ENCODE measurements around the gene SLC17A9. TPM values are rescaled to one million over a fixed set of nuclear protein-coding genes. Genes with fewer than 3 reads are reported as not detected.

The SLC17A9 gene
- total RNA-seq, 1 donor from 2014 or later: under 0.01 TPM

DNA sequence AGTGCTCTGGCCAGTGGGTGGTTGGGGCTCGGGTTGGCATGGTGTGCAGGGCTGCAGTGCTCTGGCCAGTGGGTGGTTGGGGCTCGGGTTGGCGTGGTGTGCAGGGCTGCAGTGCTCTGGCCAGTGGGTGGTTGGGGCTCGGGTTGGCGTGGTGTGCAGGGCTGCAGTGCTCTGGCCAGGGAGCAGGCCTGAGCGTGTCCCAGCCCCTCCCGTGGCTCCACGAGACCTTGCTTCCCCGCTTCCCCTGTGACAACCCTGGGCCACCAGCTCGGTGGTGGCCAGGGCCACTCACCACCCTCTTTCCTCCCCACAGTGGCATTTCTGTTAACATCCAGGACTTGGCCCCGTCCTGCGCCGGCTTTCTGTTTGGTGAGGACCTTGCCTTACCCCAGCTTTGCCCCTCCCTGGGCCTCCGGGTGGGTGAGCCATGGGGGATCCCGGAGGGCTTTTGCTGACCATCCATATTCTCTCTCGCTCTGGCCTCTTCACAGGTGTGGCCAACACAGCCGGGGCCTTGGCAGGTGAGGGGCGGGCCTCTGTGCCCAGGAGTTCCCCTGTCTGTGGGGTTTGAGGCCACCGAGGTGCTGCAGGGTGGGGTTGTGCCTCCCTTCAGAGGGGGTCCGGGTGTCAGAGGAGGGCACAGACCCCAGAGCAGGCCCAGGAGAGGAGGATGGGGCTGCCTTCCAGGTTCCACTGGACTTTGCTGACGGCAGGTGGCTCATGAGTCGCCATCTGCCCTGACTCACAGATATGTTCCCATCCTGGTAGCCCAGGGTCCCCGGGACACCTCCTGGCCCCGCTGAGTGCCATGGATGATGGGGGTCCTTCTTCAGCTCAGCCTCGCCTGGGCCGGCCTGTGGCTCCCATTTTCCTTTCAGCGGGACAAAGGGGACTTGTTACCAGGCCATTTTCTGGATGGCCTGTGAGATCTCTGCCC is 14.0 kb downstream of the SLC17A9 start:
- FAIRE-seq (no peak), DNase-seq (ENCODE audit: low spot score in 2 of 2) (no peak)

DNA sequence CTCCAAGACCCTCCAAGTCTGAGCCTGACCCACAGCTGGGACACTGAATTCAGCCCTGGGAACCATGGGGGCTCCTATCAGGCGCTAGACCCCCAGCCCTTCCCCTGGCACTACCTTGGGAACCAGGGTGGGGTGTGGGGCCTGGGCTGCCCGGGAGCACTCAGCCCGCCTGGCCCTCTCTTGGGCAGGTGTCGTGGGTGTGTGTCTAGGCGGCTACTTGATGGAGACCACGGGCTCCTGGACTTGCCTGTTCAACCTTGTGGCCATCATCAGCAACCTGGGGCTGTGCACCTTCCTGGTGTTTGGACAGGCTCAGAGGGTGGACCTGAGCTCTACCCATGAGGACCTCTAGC is 14.6 kb downstream of the SLC17A9 start:
- no peak for DNase-seq (ENCODE audit: low spot score in 2 of 2)
- no peak for FAIRE-seq

DNA sequence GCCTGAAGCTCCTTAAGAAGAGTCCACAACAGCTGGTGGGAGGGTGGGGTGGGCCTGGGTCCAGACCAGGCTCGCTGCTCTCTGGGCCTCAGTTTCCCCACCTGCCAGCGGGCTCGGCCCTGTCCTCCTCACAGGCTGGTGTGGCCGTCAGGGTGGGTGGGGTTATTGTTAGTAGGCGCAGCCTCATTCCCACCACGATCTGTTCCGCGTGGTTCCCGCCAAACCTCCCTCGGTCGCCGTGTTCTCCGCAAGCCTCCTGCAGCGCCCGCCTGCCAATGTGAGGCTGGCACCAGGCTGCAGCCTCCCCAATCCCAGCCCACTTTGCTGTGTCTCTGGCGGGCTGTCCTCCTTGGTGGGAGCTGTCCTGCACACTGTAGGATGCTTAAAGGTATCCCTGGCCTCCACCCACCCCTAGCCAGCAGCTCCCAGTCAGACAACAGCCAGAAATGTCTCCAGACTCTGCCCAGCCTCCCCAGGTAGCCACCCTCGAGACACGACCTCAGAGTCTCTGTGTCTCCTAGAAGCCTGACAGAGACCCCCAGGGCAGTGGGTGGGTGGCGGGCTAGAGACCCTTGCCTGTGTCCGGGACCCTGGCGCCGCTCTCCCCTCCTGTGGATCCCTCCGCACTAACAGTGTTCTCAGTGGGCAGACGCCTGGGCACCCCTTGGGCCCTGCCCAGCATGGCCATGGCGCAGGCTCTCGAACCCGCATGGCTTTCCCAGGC is 15.3 kb downstream of the SLC17A9 start:
- DNase-seq (ENCODE audit: low spot score in 2 of 2): no peak
- no peak for FAIRE-seq

DNA sequence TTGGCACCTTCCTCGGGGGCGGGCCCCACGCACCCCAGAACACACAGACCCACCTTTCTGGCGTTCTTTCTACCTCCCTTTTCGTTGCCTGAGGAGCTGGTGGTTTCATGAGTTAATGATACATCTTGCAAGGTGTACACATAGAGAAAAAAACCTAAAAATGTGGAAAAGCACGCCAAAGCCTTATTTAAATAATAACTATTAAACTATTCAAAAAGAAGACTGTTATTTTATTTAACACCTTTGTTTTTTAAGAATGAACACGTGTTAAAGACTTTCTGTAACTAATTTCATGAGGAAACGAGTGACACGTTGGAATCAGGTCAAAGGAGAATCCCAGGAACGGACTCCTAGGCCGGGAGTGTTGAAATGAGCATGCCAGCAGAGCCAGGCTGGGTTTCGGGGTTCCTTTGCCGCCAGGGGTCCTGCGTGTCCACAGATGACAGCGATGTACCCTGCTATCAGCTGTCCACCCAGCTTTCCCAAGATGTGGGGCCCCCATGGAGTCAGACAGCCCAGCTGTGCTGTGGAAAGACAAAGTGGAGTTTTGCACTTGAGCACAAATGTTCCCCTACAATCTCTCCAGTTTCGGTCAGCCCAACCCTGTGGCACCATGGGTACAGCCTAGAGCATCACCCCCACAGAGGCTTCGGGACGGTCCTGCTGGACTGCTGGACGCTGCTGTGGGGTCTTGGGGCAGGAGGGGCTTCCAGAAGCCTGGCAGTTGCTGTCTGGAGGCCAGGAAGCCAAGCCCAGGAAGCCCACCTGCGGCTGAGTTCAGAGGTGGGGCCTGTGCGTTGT is 16.1 kb downstream of the SLC17A9 start:
- FAIRE-seq (no peak), DNase-seq (ENCODE audit: low spot score in 2 of 2) (no peak)

DNA sequence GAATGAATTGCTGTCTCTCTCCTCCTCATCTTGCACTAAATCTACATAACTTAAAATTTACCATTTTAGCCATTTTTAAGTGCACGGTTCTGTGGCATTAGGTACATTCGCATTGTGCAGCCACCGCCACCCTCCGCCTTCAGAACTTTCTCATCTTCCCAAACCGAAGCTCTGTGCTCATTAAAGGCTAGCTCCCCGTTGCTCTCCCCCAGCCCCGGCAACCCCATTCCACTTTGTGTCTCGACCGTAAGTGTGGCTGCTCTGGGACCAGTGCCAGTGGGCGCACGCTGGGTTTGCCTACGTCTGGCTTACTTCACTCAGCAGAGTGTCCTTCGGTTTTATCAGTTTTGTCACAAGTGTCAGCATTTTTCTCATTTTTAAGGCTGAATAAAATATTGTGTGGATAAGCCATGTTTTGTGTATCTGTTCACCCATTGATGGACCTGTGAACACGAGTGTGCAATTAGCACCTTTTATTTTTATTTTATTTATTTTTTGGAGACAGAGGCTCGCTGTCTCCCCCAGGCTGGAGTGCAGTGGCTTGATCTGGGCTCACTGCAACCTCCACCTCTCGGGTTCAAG is 16.8 kb downstream of the SLC17A9 start:
- FAIRE-seq: no peak
- no peak for DNase-seq (ENCODE audit: low spot score in 2 of 2)

DNA sequence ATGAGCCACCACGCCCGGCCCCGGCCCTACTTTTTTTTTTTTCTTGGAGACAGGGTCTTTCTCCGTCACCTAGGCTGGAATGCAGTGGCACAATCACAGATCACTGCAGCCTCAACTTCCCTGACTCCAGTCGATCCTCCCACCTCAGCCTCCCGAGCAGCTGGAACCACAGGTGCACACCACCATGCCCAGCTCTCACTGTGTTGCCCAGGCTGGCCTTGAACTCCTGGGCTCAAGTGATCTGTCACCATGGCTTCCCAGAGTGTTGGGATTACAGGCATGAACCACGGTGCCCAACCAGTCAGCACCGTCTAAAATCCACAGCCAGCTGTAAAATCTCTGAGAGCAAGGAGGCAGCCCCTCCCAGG is 17.4 kb downstream of the SLC17A9 start:
- DNase-seq (ENCODE audit: low spot score in 2 of 2) (no peak), FAIRE-seq (no peak)

DNA sequence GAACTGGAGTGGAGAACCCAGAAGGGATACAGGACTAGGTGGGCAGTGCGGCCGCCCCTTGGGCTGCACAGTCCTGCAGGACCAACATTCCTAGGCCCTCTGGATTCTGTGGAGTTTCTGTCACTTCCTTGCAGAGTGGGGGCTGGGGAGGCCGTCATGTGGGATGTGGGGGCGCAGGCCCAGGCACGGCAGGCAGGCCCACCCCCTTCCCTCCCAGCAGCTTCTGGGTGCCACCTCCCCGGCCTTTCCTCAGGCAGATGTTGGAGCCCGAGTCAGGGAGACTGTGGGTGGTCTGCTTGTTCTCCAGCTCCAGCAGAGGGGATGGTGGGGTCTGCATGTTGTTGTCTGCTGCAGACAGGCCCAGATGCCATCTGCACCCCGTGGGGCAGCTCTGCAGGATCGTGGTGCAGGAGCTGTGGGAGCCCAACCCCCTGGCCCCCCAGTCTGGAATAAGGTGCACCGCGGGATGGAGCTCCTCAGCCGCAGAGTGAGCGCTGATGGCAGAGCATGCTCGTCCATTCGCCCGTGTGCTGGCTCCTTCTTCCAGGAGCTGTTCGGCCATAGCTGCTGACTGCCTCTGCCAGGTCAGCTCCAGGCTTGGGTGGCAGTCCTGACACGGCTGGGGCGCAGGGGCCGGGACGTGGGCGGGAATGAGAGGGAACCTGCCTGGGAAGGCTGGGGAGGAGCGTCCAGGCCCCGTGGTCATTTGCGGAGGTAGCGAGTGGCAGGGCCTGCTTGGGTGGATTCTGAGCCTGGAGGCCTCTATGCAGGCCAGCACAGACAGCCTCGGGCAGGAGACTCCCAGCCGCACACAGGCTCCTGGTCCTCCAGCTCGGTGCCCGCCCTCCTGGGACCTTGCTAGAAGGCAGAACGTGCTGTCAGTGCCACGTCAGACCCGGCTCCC is 18.1 kb downstream of the SLC17A9 start:
- DNase-seq (ENCODE audit: low spot score in 2 of 2) (no peak), FAIRE-seq (no peak)

DNA sequence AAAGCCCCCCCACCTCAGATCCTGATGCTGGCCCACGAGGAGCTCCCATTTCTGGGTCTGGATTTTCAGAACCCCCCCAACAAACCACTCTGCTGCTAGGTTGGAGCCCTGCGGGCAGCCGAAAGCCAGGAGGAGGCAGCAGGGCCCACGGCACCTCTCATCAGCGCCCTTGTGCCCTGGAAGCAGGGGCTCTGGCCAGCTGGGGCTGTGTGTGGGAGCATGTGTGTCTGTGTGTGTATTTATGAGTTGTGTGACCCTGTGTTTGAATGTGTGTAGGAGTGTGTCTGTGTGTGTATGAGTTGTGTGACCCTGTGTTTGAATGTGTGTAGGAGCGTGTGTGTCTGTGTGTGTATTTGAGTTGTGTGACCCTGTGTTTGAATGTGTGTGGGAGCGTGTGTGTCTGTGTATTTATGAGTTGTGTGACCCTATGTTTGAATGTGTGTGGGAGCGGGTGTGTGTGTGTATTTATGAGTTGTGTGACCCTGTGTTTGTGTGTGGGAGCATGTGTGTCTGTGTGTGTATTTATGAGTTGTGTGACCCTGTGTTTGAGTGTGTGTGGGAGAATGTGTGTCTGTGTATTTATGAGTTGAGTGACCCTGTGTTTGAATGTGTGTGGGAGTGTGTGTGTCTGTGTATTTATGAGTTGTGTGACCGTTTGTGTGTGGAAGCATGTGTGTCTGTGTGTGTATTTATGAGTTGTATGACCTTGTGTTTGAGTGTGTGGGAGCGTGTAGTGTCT is 18.9 kb downstream of the SLC17A9 start:
- DNase-seq (ENCODE audit: low spot score in 2 of 2): no peak
- FAIRE-seq: no peak

DNA sequence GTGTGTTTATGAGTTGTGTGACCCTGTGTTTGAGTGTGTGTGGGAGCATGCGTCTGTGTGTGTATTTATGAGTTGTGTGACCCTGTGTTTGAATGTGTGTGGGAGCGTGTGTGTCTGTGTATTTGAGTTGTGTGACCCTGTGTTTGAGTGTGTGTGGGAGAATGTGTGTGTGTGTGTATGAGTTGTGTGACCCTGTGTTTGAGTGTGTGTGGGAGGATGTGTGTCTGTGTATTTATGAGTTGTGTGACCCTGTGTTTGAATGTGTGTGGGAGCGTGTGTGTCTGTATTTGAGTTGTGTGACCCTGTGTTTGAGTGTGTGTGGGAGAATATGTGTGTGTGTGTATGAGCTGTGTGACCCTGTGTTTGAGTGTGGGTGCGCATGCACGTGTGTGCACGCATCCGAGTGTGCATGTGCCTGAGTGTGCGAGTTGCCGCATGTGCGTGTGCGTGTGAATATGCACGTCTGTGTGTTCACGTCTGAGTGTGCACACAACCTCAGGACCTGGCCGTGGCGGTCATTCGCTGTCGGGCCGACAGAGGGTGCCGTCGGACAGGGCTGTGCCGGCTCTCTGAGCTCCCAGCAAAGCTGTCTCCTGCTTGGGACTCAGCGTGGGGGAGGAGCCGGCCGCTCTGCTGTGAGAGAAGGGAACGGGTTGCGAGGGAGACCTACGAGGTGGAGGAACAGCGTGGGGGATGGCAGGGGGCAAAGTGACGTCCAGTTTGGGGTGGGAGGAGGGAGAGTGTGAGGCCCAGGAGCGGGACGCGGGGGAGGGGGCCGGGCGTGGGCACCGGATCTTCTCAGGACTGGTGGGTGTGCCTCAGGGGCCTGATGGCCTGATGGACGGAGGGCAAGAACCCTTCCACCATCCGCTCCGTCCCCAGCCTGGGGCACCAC is 19.7 kb downstream of the SLC17A9 start:
- DNase-seq (ENCODE audit: low spot score in 2 of 2) (peak; percentile 89 to 97), FAIRE-seq (no peak)

DNA sequence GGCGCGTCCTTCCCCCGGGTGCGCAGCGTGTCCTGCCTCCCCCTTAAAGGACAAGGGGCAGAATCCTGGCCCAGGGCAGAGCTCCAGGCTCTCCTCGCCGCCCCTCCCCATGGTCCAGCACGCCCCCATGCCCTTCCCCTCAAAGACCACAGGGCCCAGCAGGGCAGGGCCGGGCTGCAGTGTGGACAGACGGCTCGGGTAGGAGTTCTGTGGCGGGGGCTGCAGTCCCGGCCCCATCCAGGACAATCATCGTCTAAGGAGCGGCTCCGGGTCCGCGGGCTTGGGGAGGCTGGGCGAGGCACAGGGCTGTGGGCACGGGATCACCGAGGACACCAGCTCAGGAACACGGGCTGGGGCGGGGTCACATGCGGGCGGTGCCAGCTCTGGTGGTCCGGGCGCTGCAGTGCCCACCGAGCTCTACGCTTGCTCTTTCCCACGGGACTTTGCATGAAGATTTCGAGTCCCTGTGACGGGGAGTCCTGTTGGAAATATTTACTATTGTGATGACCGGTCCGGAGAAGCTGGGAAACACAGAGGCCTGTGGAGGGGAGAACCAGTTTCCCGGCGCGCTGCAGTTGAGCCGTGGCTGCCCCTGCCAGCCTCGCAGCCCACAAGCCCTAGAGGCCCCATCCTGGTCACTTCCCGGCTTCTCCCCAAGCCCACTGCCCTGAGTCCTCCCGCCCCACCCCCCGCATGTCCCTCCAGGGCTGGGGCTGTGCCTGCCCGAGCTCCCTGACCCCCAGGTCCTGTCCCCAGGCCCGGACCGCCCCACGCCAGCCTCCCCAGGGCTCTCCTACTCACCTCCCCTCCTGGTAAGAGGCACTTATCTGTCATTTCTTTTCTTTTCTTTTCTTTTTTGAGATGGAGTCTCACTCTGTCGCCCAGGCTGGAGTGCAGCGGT is 20.6 kb downstream of the SLC17A9 start:
- DNase-seq (ENCODE audit: low spot score in 2 of 2): no peak
- FAIRE-seq: no peak

DNA sequence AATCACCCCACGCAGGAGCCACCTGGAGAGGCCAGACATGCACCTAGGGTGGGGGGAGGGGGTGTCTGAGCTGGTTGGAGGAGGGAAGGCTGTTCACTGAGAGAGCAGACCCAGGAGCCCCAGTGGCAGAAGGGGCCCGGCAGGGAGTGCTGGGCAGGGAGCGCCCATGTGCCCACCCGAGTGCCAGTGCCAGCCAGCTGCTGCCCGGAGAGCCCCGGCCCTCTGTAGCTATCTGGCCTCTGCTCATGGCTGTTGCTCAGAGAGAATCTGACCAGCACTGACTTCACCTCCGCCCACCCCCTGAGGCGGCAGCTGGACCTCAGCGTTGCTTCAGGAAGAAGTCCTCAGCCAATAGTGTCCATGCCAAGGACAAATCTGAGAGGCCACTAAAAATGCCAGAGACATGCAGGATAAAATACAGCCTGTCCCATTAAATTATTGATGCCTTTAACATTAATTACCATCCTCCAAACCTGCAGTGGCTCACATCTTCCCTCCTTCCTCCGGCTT is 22.8 kb downstream of the SLC17A9 start:
- DNase-seq (ENCODE audit: low spot score in 2 of 2): no peak
- no peak for FAIRE-seq

DNA sequence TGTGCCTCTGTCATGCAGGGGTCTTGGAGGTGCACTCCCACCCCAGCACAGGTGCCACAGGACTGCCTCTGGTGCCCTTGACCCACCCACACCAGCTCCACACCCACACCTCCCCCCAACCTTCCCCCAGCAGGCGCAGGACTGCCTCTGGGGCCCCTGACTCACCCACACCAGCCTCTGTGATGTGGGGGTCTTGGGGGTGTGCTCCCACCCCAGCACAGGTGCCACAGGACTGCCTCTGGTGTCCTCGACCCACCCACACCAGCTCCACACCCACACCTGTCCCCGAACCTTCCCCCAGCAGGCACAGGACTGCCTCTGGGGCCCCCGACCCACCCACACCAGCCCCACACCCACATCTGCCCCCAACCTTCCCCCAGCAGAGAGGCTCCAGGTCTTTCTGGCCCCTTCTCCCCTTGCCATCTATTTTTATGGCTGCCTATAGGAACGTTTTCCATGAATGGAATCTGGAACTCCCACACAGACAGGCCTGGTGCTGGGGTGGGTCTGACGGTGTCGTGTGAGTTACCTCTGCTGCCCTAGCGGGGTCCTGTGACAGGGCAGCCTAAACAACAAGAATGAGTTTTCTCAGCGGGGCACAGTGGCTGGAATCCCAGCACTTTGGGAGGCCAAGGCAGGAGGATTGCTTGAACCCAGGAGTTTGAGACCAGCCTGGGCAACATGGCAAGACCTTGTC is 23.5 kb downstream of the SLC17A9 start:
- no peak for DNase-seq (ENCODE audit: low spot score in 2 of 2)
- FAIRE-seq: no peak

DNA sequence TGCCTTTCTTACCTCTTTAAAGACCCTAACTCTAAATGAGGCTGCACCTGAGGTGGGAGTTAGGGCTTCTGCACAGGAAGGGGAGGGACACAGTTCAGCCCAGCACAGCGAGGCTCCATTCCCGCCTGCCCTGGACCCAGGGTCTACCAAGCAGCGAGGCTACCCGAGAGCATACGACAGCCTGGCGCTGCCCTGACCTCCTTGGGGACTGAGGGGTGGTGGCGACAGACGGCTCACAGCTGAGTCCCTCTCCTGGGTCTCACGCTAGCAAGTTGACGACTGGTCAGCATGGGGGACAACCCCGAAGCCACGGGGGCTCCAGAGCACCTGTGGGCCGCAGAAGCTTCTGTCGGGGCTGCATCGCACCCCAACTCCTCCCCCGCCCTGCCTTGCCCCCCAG is 24.4 kb downstream of the SLC17A9 start:
- no peak for DNase-seq (ENCODE audit: low spot score in 2 of 2)
- no peak for FAIRE-seq

DNA sequence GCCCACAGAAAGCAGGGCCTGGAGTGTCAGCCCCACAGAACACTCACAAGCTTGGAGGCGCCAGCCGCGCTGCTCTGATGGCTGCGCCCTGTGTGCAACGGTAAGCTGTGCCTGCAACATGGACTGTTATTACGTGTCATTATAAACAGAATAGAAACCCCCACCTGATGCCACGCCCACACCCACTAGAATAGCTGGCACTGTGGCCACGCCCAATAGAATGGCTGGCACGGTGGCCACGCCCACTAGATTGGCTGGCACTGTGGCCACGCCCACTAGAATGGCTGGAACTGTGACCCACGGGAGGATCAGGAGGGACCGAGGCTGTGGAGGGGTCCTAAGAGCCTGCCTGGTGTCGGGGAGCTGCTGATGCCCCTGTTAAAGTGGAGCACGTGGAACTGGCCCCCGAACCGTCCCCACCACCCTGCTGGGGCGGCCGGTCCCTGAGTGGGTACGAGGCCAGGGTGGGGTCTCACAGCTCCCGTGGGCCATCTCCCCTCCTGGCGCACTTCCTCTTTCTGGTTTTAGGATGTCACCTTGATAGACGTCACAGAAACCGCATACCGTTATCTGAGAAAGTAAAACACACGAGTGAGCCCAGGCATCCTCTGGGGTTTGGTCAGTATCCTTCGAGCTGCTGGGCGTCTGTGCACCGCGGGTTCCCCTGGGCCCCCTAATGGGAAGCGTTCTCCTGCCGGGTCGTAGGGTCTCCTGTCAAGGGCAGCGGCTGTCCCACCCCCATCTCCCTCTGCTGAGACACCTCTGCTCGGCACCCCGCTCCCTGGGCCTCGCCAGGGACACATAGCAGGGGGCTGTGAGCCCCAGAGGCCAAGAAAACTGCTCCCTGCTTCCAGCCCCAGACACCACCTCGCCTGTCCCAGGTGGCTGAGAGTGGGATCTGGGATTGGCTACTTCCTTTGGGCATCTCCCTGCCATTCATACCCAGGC is 25.4 kb downstream of the SLC17A9 start:
- no peak for FAIRE-seq
- no peak for DNase-seq (ENCODE audit: low spot score in 2 of 2)

DNA sequence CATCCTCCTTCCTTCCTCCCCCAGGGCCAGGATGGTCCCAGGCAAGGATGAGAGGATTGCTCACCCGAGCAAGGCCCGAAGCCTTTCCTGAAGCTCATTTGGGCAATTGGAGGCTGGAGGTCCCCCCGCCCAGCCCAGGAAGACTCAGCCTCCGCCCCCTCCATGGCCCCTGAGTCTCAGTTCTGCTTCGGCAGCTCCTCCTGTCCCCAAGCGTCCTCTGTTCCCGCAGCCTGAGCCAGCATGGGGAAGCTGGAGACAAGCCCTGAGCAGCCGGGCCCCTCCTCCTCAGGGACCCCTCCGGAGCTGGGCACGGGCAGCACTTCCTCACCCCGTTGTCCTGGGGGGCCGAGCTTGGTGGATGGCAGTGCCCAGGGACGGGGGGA is 26.0 kb downstream of the SLC17A9 start:
- DNase-seq (ENCODE audit: low spot score in 2 of 2) (no peak), FAIRE-seq (no peak)

Data from frontal cortex (tissue), 4 donors.